IMR-90 (cell line): ENCODE results near the gene GALNT17. TPM values are rescaled to one million over a fixed set of nuclear protein-coding genes. Genes with fewer than 3 reads are reported as not detected.

ENCODE experiments used
- ATAC-seq: fragments of 200-7000 bp; cut with Tn5 transposase; 2 replicates; pipeline ENCODE4 v1.9.1; 2020; ENCODE audit warnings: low read depth, mild to moderate bottlenecking, moderate library complexity
- BruUV-seq: library from RNA; stranded (reverse); fragments of 400-500 nt; replicated peaks from 2 replicates; lab custom pipeline; 2021; lab: Mats Ljungman, UMichigan
- CTCF ChIA-PET: fragments of 300-600 bp; formaldehyde crosslinking; extraction: SDS; loops from one replicate; lab custom pipeline; 2021; ENCODE audit warnings: antibody characterized with exemption; lab: Yijun Ruan, JAX
- POLR2A ChIA-PET: fragments of 300-600 bp; sonication (Branson Sonifier 250); formaldehyde crosslinking; loops from one replicate; lab custom pipeline; 2022; ENCODE audit warnings: antibody characterized with exemption; ENCODE audit not compliant: unreplicated experiment; lab: Charles Lee
- DNase-seq: peaks from one replicate; pipeline ENCODE4 v3.0.0; 2013
- H2AFZ ChIP-seq: replicated peaks from 2 replicates; pipeline ENCODE3; 2013; ENCODE audit warnings: low read length, mild to moderate bottlenecking; ENCODE audit not compliant: poor library complexity
- H2AK5ac ChIP-seq: 2 replicates; pipeline ENCODE4 v1.6.1; 2013; ENCODE audit warnings: low read depth, low read length, inconsistent platforms
- H2AK9ac ChIP-seq: replicated peaks from 2 replicates; pipeline ENCODE3; 2013; ENCODE audit warnings: mild to moderate bottlenecking, low read depth, low read length, moderate library complexity; ENCODE audit not compliant: poor library complexity
- H2BK120ac ChIP-seq: 2 replicates; pipeline ENCODE4 v1.6.1; 2013; ENCODE audit warnings: low read depth, low read length, inconsistent platforms
- H2BK15ac ChIP-seq: 3 replicates; pipeline ENCODE4 v1.6.1; 2013; ENCODE audit warnings: low read depth, low read length, inconsistent platforms
- H2BK20ac ChIP-seq: 2 replicates; pipeline ENCODE4 v1.6.1; 2013; ENCODE audit warnings: low read depth, mild to moderate bottlenecking, inconsistent platforms, low read length, moderate library complexity
- H2BK5ac ChIP-seq: 2 replicates; pipeline ENCODE4 v1.6.1; 2013; ENCODE audit warnings: mild to moderate bottlenecking, low read depth, low read length, inconsistent platforms; ENCODE audit not compliant: poor library complexity, severe bottlenecking
- H3K14ac ChIP-seq: replicated peaks from 2 replicates; pipeline ENCODE4 v1.6.1; 2013; ENCODE audit warnings: low read depth, low read length, inconsistent platforms
- H3K18ac ChIP-seq: 2 replicates; pipeline ENCODE4 v1.6.1; 2013; ENCODE audit warnings: low read depth, low read length, control low read depth
- H3K23ac ChIP-seq: 2 replicates; pipeline ENCODE4 v1.6.1; 2013; ENCODE audit warnings: low read depth, low read length, inconsistent platforms
- H3K27ac ChIP-seq: 2 replicates; pipeline ENCODE4 v1.5.1; 2013; ENCODE audit warnings: mild to moderate bottlenecking, control low read depth, low read length; ENCODE audit not compliant: insufficient read depth
- H3K27me3 ChIP-seq: 2 replicates; pipeline ENCODE4 v1.6.1; 2013; ENCODE audit warnings: low read length; ENCODE audit not compliant: control insufficient read depth, insufficient read depth
- H3K36me3 ChIP-seq: 2 replicates; pipeline ENCODE4 v1.6.1; 2013; ENCODE audit warnings: low read length, mixed read lengths; ENCODE audit not compliant: control insufficient read depth, insufficient read depth
- H3K4ac ChIP-seq: 2 replicates; pipeline ENCODE4 v1.6.1; 2013; ENCODE audit warnings: low read depth, low read length, inconsistent platforms
- H3K4me1 ChIP-seq: 2 replicates; pipeline ENCODE4 v1.6.1; 2013; ENCODE audit warnings: low read length, mixed read lengths; ENCODE audit not compliant: control insufficient read depth, insufficient read depth
- H3K4me2 ChIP-seq: 2 replicates; pipeline ENCODE4 v1.6.1; 2013; ENCODE audit warnings: low read depth, mild to moderate bottlenecking, control low read depth, low read length, moderate library complexity
- H3K4me3 ChIP-seq: 2 replicates; pipeline ENCODE4 v1.5.1; 2013; ENCODE audit warnings: low read depth, mild to moderate bottlenecking, control low read depth, low read length, moderate library complexity; ENCODE audit not compliant: insufficient read depth
- H3K56ac ChIP-seq: 2 replicates; pipeline ENCODE4 v1.6.1; 2013; ENCODE audit warnings: low read length, inconsistent platforms; ENCODE audit not compliant: insufficient read depth; ENCODE audit errors: extremely low read depth
- H3K79me1 ChIP-seq, 2 experiments: 2 replicates each; pipeline ENCODE4 v1.6.1; 2013; ENCODE audit warnings: low read length in 2 of 2, inconsistent platforms in 1 of 2, low read depth in 1 of 2
- H3K9ac ChIP-seq: 2 replicates; pipeline ENCODE4 v1.6.1; 2013; ENCODE audit warnings: low read depth, low read length, control low read depth
- H3K9me1 ChIP-seq: 2 replicates; pipeline ENCODE4 v1.6.1; 2013; ENCODE audit warnings: low read length, inconsistent platforms; ENCODE audit not compliant: insufficient read depth
- H3K9me3 ChIP-seq: 2 replicates; pipeline ENCODE4 v1.6.1; 2013; ENCODE audit warnings: low read length; ENCODE audit not compliant: control insufficient read depth, insufficient read depth
- H4K20me1 ChIP-seq: 2 replicates; pipeline ENCODE4 v1.6.1; 2013; ENCODE audit warnings: low read length, inconsistent platforms; ENCODE audit not compliant: insufficient read depth
- H4K5ac ChIP-seq: 2 replicates; pipeline ENCODE4 v1.6.1; 2013; ENCODE audit warnings: mild to moderate bottlenecking, low read depth, low read length, control low read depth
- H4K8ac ChIP-seq, 2 experiments: 2 replicates each; pipeline ENCODE4 v1.6.1; 2013; ENCODE audit warnings: low read depth in 2 of 2, low read length in 2 of 2, control low read depth in 1 of 2, inconsistent platforms in 1 of 2
- H4K91ac ChIP-seq: 2 replicates; pipeline ENCODE4 v1.6.1; 2013; ENCODE audit warnings: low read depth, low read length, inconsistent platforms; ENCODE audit not compliant: insufficient read depth
- NFE2L2 ChIP-seq: fragments of 150-350 bp; IDR thresholded peaks from 2 replicates; pipeline ENCODE4 v1.6.1; 2016; ENCODE audit warnings: low read depth, mild to moderate bottlenecking, low read length
- WGBS, 2 experiments: methylation state at CpG; one replicate each; pipeline versions ENCODE4 v1.1.5 to v1.1.7; 2013; ENCODE audit warnings: missing lambda C conversion rate in 2 of 2; ENCODE audit not compliant: insufficient read length in 1 of 2; ENCODE audit errors: extremely low coverage in 2 of 2; 5-methylcytosine and 5-hydroxymethylcytosine counted together
- dilution Hi-C: fragments of 300-500 bp; cut with HindIII; formaldehyde crosslinking; loops from one replicate; pipeline ENCODE4 v1.14.3; 2018; ENCODE audit warnings: low sequenced_read_pairs; ENCODE audit not compliant: unreplicated experiment
- in situ Hi-C: fragments of 300-500 bp; cut with MboI; formaldehyde crosslinking; loops from 3 replicates; pipeline ENCODE4 v1.14.3; 2019; ENCODE audit warnings: low sequenced_read_pairs, inconsistent platforms, mixed read lengths
- intact Hi-C: fragments of 100-400 bp; cut with micrococcal nuclease; formaldehyde crosslinking; loops from 2 replicates; pipeline ENCODE4 v1.10.0; 2022
- polyA plus RNA-seq, 3 experiments: library from polyadenylated mRNA; depleted of rRNA; stranded (reverse); fragments of >200 nt; gene quantifications; 2 replicates each; pipeline ENCODE4 v1.2.3, GENCODE V29; 2012; ENCODE audit warnings: low replicate concordance in 1 of 3
- total RNA-seq: library from RNA; depleted of rRNA; stranded (reverse); fragments of >200 nt; gene quantifications from 2 replicates; pipeline ENCODE4 v1.2.3, GENCODE V29; 2012

GALNT17 gene
- total and polyA plus RNA-seq, 2 of the 4 experiments (the other 2 are of a cell fraction), result not detected

DNA sequence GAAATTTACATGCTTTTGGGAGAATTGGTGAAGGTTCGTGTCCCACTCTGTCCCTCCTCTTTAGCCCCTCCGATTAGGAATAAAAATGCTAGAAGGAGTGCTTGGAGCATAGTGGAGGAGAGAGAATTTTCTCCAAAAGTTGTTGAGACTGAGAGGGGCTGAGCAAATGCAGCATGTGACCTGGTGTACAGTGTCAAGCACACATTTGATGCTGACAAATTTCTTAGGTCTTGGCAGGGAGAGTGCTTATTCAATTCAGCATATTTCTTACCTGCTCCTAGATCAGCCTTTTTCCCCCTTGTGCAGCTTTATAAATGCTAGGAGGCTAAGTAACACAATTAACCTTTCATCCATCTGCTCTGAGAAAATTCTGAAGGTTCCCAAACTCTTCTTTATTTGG lies 189.0 kb downstream of the GALNT17 start:
- Histone ChIP-seq H3K4me3 (no peak overlapping the region), H3K9me3 (peaks cover 29% of the 10 kb centered on the region), H4K91ac (no peak overlapping the region), H3K9me1 (no peaks in the 10 kb centered on the region), H2BK15ac (no peak overlapping the region), H2BK20ac (no peak overlapping the region), H3K14ac (no peak overlapping the region), H3K4me1 (no peaks in the 10 kb centered on the region), H3K27me3 (no peaks in the 10 kb centered on the region), H3K18ac (no peak overlapping the region), H3K79me1 (no peaks in the 10 kb centered on the region), H3K4ac (no peak overlapping the region), H3K56ac (no peak overlapping the region), H2AK5ac (no peak overlapping the region), H4K8ac (no peak overlapping the region), H2AK9ac (no peak overlapping the region), H4K5ac (no peak overlapping the region), H3K27ac (no peak overlapping the region), H2AFZ (no peak overlapping the region), H3K23ac (no peak overlapping the region), H4K20me1 (no peaks in the 10 kb centered on the region), H2BK5ac (no peak overlapping the region), H3K9ac (no peak overlapping the region), H2BK120ac (no peak overlapping the region), H3K4me2 (no peak overlapping the region), H3K36me3 (no peaks in the 10 kb centered on the region)
- ChIA-PET POLR2A (no interaction called here), CTCF (no interaction called here)
- no peak for TF ChIP-seq NFE2L2
- no peak for ATAC-seq
- dilution Hi-C loops (no loop called here), intact Hi-C loops (no loop called here), in situ Hi-C loops (no loop called here)
- DNase-seq, result no peak
- no CpG with 5 or more reads among the region's 2 CpGs for WGBS, 2 experiments
- BruUV-seq, result no TSS peak
